ENCODE measurements around the gene VMO1.

DNA sequence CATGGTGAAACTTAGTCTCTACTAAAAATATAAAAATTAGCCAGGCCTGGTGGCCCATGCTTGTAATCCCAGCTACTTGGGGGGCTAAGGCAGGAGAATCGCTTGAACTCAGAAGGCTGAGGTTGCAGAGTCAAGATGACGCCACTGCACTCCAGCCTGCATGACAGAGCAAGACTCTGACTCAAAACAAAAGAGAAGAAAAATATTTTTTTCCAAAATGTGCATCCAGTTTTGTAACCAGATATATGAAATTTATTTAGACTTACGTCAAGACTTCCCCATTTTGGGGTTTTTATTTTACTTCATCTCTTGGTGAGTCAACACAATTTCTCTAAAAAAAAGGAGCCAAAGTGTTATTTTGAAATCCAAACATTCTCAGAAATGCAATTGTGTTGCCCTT, 20.0 kb downstream of the VMO1 start:
- TF ChIP-seq, protein P1, sequence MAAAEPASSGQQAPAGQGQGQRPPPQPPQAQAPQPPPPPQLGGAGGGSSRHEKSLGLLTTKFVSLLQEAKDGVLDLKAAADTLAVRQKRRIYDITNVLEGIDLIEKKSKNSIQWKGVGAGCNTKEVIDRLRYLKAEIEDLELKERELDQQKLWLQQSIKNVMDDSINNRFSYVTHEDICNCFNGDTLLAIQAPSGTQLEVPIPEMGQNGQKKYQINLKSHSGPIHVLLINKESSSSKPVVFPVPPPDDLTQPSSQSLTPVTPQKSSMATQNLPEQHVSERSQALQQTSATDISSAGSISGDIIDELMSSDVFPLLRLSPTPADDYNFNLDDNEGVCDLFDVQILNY (CRISPR knock-in tag; IDR thresholded peaks at IDR 0.05): no peak
- TF ChIP-seq, protein P2, sequence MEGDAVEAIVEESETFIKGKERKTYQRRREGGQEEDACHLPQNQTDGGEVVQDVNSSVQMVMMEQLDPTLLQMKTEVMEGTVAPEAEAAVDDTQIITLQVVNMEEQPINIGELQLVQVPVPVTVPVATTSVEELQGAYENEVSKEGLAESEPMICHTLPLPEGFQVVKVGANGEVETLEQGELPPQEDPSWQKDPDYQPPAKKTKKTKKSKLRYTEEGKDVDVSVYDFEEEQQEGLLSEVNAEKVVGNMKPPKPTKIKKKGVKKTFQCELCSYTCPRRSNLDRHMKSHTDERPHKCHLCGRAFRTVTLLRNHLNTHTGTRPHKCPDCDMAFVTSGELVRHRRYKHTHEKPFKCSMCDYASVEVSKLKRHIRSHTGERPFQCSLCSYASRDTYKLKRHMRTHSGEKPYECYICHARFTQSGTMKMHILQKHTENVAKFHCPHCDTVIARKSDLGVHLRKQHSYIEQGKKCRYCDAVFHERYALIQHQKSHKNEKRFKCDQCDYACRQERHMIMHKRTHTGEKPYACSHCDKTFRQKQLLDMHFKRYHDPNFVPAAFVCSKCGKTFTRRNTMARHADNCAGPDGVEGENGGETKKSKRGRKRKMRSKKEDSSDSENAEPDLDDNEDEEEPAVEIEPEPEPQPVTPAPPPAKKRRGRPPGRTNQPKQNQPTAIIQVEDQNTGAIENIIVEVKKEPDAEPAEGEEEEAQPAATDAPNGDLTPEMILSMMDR (IDR thresholded peaks at IDR 0.05): no peak
- no peak for TF ChIP-seq CREB1 (CRISPR knock-in tag; IDR thresholded peaks at IDR 0.05)
- TF ChIP-seq, protein P3, sequence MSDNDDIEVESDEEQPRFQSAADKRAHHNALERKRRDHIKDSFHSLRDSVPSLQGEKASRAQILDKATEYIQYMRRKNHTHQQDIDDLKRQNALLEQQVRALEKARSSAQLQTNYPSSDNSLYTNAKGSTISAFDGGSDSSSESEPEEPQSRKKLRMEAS (CRISPR knock-in tag; IDR thresholded peaks at IDR 0.05): no peak
- TF ChIP-seq TEAD1 (CRISPR knock-in tag; IDR thresholded peaks at IDR 0.05): no peak
- TF ChIP-seq FOXP1 (CRISPR knock-in tag; IDR thresholded peaks at IDR 0.05; ENCODE audit: borderline replicate concordance): no peak
- TF ChIP-seq ETV6 (CRISPR knock-in tag; IDR thresholded peaks at IDR 0.05): no peak
- TF ChIP-seq NR2C2 (CRISPR knock-in tag; IDR thresholded peaks at IDR 0.05): no peak
- TF ChIP-seq, protein P4, sequence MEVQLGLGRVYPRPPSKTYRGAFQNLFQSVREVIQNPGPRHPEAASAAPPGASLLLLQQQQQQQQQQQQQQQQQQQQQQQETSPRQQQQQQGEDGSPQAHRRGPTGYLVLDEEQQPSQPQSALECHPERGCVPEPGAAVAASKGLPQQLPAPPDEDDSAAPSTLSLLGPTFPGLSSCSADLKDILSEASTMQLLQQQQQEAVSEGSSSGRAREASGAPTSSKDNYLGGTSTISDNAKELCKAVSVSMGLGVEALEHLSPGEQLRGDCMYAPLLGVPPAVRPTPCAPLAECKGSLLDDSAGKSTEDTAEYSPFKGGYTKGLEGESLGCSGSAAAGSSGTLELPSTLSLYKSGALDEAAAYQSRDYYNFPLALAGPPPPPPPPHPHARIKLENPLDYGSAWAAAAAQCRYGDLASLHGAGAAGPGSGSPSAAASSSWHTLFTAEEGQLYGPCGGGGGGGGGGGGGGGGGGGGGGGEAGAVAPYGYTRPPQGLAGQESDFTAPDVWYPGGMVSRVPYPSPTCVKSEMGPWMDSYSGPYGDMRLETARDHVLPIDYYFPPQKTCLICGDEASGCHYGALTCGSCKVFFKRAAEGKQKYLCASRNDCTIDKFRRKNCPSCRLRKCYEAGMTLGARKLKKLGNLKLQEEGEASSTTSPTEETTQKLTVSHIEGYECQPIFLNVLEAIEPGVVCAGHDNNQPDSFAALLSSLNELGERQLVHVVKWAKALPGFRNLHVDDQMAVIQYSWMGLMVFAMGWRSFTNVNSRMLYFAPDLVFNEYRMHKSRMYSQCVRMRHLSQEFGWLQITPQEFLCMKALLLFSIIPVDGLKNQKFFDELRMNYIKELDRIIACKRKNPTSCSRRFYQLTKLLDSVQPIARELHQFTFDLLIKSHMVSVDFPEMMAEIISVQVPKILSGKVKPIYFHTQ (CRISPR knock-in tag; IDR thresholded peaks at IDR 0.05): no peak
